Thyroid gland (tissue), 4 donors: ENCODE results near the gene IGFBPL1.

Experiments used
- POLR2A ChIP-seq, 2 donors: fragments of 450-650 bp; IDR thresholded peaks; one replicate each; pipeline ENCODE4 v1.6.1; 2017; ENCODE audit warnings: antibody characterized with exemption in 2 of 2, mild to moderate bottlenecking in 2 of 2, moderate library complexity in 1 of 2
- TF ChIP-seq, protein P1 (sequence below), 6 experiments: fragments of 200-600 bp in 3 of 6; fragments of 450-650 bp in 3 of 6; sonication (generic) in 3 of 6; IDR thresholded peaks; one replicate each; pipeline ENCODE4 v1.5.1; 2016 to 2019; ENCODE audit warnings: antibody characterized with exemption in 6 of 6, mild to moderate bottlenecking in 2 of 6, inconsistent platforms in 1 of 6, moderate library complexity in 1 of 6

DNA sequence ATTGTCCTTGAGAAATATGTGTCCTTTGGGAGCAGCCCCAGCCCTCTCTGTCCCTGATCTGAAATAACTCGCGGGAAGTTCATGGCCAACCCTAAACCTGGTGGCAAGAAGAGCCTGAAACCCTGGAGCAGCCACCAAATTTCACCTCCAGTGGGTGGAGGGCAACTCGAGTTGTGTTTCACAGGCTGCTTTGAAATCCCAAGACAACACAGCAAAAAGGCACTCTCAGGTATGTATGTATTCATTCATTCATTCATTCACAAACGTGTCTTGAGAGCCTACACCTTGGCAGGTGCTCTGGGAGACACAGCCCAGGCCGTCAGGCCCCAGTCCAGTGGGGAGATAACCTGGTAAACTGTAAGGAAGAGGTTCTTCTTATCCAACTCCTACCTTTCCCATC lies 67.4 kb downstream of the IGFBPL1 start:
- TF ChIP-seq, protein P1, sequence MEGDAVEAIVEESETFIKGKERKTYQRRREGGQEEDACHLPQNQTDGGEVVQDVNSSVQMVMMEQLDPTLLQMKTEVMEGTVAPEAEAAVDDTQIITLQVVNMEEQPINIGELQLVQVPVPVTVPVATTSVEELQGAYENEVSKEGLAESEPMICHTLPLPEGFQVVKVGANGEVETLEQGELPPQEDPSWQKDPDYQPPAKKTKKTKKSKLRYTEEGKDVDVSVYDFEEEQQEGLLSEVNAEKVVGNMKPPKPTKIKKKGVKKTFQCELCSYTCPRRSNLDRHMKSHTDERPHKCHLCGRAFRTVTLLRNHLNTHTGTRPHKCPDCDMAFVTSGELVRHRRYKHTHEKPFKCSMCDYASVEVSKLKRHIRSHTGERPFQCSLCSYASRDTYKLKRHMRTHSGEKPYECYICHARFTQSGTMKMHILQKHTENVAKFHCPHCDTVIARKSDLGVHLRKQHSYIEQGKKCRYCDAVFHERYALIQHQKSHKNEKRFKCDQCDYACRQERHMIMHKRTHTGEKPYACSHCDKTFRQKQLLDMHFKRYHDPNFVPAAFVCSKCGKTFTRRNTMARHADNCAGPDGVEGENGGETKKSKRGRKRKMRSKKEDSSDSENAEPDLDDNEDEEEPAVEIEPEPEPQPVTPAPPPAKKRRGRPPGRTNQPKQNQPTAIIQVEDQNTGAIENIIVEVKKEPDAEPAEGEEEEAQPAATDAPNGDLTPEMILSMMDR (IDR thresholded peaks at IDR 0.05) = no peak
- TF ChIP-seq POLR2A (IDR thresholded peaks at IDR 0.05) = no peak
